Neural cell (in vitro differentiated cells): ENCODE data around the gene SLC44A1. TPM values are rescaled to one million over a fixed set of nuclear protein-coding genes. Genes with fewer than 3 reads are reported as not detected.

ENCODE experiments used
- H2AFZ ChIP-seq: fragments of 200-600, 300-800 bp; sonication (generic), shearing (Covaris generic); 2 replicates; pipeline ENCODE4 v1.6.0; 2014; ENCODE audit warnings: low read depth, mild to moderate bottlenecking, antibody characterized with exemption, low read length, moderate library complexity
- H3F3A ChIP-seq: fragments of 200-600 bp; shearing (Covaris generic); 2 replicates; pipeline ENCODE4 v1.6.1; 2016; ENCODE audit warnings: mild to moderate bottlenecking, moderate library complexity, mixed read lengths, antibody characterized with exemption, low read length; ENCODE audit not compliant: insufficient read depth, poor library complexity, severe bottlenecking
- H3K27ac ChIP-seq: fragments of 200-600, 300-800 bp; sonication (generic), shearing (Covaris generic); 2 replicates; pipeline ENCODE4 v1.5.1; 2014; ENCODE audit warnings: mild to moderate bottlenecking, low read length, moderate library complexity
- H3K27me3 ChIP-seq: fragments of 300-800, 200-600 bp; sonication (generic), shearing (Covaris generic); 2 replicates; pipeline ENCODE4 v1.6.0; 2014; ENCODE audit warnings: mild to moderate bottlenecking, low read depth, low read length, moderate library complexity; ENCODE audit not compliant: insufficient read depth
- H3K36me3 ChIP-seq: fragments of 300-800, 200-600 bp; sonication (generic), shearing (Covaris generic); 2 replicates; pipeline ENCODE4 v1.5.1; 2014; ENCODE audit warnings: mild to moderate bottlenecking, antibody characterized with exemption, low read length, moderate library complexity; ENCODE audit not compliant: insufficient read depth
- H3K4me2 ChIP-seq: fragments of 300-800, 200-600 bp; sonication (generic), shearing (Covaris generic); 2 replicates; pipeline ENCODE4 v1.6.0; 2014; ENCODE audit warnings: mild to moderate bottlenecking, low read length
- H3K4me3 ChIP-seq: fragments of 300-800, 200-600 bp; sonication (generic), shearing (Covaris generic); 2 replicates; pipeline ENCODE4 v1.5.1; 2014; ENCODE audit warnings: mild to moderate bottlenecking, low read length, moderate library complexity
- H3K79me2 ChIP-seq: fragments of 200-600 bp; shearing (Covaris generic); replicated peaks from 2 replicates; pipeline ENCODE4 v1.6.0; 2014; ENCODE audit warnings: mild to moderate bottlenecking, low read length, moderate library complexity; ENCODE audit not compliant: insufficient read depth
- H3K9ac ChIP-seq: fragments of 300-800, 200-600 bp; sonication (generic), shearing (Covaris generic); 2 replicates; pipeline ENCODE4 v1.6.1; 2016; ENCODE audit warnings: mild to moderate bottlenecking, low read length, mixed read lengths
- H3K9me2 ChIP-seq: fragments of 200-600 bp; shearing (Covaris generic); 2 replicates; pipeline ENCODE4 v1.6.1; 2016; ENCODE audit warnings: mild to moderate bottlenecking, low read length, mixed read lengths; ENCODE audit not compliant: insufficient read depth
- H3K9me3 ChIP-seq: fragments of 200-600, 300-800 bp; sonication (generic), shearing (Covaris generic); 2 replicates; pipeline ENCODE4 v1.6.1; 2016; ENCODE audit warnings: mild to moderate bottlenecking, mixed run types, low read length, moderate library complexity, mixed read lengths
- H4K20me1 ChIP-seq: fragments of 200-600 bp; shearing (Covaris generic); 2 replicates; pipeline ENCODE4 v1.6.1; 2016; ENCODE audit warnings: mild to moderate bottlenecking, mixed run types; ENCODE audit not compliant: insufficient read depth
- EP300 ChIP-seq: fragments of 450-650 bp; conservative IDR thresholded peaks from 2 replicates; pipeline ENCODE4 v1.6.1; 2014; ENCODE audit warnings: antibody characterized with exemption, mild to moderate bottlenecking, moderate library complexity; ENCODE audit not compliant: poor library complexity, severe bottlenecking
- EZH2 ChIP-seq: fragments of 200-600, 300-800 bp; shearing (Covaris generic), sonication (generic); IDR thresholded peaks from 2 replicates; pipeline ENCODE4 v1.6.1; 2014; ENCODE audit warnings: antibody characterized with exemption, low read length, borderline replicate concordance, mild to moderate bottlenecking; ENCODE audit not compliant: insufficient read depth, poor library complexity, severe bottlenecking
- MXI1 ChIP-seq: fragments of 450-650 bp; conservative IDR thresholded peaks from 2 replicates; pipeline ENCODE4 v1.6.1; 2014; ENCODE audit warnings: antibody characterized with exemption, mild to moderate bottlenecking; ENCODE audit not compliant: poor library complexity, severe bottlenecking
- POLR2AphosphoS5 ChIP-seq: IDR thresholded peaks from 2 replicates; pipeline ENCODE4 v1.6.1; 2012
- RAD21 ChIP-seq: fragments of 450-650 bp; conservative IDR thresholded peaks from 2 replicates; pipeline ENCODE4 v1.6.1; 2014; ENCODE audit warnings: antibody characterized with exemption, mild to moderate bottlenecking, moderate library complexity
- SMC3 ChIP-seq: fragments of 450-650 bp; conservative IDR thresholded peaks from 2 replicates; pipeline ENCODE4 v1.6.1; 2014; ENCODE audit warnings: antibody characterized with exemption, mild to moderate bottlenecking, moderate library complexity; ENCODE audit not compliant: poor library complexity
- TAF1 ChIP-seq: IDR thresholded peaks from 2 replicates; pipeline ENCODE4 v1.6.1; 2012; ENCODE audit warnings: low read depth
- polyA plus RNA-seq: library from polyadenylated mRNA; depleted of rRNA; stranded (reverse); fragments of >200 nt; gene quantifications from 2 replicates; pipeline ENCODE4 v1.2.3, GENCODE V29; 2014
- TF ChIP-seq, protein P1 (sequence below): IDR thresholded peaks from 2 replicates; pipeline ENCODE4 v1.6.1; 2012; ENCODE audit warnings: borderline replicate concordance
- TF ChIP-seq, protein P2 (sequence below): fragments of 450-650 bp; IDR thresholded peaks from 2 replicates; pipeline ENCODE4 v1.5.1; 2014; ENCODE audit warnings: antibody characterized with exemption, mild to moderate bottlenecking, moderate library complexity; ENCODE audit not compliant: poor library complexity, severe bottlenecking

SLC44A1 gene
- polyA plus RNA-seq, 1 donor from 2014 or later, result 3.9 TPM

DNA sequence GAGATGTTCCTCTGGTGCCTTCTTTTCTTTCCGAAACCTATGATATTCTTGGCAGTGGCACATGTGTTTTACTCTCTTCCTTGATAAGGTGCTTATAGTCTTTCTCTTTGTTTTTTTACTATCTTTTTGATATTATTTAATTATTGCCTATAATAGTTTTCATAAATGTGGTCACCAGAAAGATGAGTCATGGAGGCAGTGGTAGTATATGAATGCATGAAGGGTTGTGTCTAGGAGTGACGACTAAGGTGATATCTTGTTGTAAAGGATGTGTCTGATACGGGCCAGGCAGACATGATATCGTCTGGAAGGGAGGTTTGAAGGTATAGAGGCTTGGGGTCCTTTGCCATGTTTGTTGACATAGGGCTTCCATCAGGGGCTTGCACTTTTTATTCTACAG, 36.8 kb downstream of the SLC44A1 start:
- no peak overlapping the region for H3K27ac ChIP-seq
- H3K27me3 ChIP-seq, result no peaks in the 10 kb centered on the region
- no peaks in the 10 kb centered on the region for H4K20me1 ChIP-seq
- H3K9me2 ChIP-seq, result no peaks in the 10 kb centered on the region
- H3K79me2 ChIP-seq, result no peaks in the 10 kb centered on the region
- TF ChIP-seq, protein P1, sequence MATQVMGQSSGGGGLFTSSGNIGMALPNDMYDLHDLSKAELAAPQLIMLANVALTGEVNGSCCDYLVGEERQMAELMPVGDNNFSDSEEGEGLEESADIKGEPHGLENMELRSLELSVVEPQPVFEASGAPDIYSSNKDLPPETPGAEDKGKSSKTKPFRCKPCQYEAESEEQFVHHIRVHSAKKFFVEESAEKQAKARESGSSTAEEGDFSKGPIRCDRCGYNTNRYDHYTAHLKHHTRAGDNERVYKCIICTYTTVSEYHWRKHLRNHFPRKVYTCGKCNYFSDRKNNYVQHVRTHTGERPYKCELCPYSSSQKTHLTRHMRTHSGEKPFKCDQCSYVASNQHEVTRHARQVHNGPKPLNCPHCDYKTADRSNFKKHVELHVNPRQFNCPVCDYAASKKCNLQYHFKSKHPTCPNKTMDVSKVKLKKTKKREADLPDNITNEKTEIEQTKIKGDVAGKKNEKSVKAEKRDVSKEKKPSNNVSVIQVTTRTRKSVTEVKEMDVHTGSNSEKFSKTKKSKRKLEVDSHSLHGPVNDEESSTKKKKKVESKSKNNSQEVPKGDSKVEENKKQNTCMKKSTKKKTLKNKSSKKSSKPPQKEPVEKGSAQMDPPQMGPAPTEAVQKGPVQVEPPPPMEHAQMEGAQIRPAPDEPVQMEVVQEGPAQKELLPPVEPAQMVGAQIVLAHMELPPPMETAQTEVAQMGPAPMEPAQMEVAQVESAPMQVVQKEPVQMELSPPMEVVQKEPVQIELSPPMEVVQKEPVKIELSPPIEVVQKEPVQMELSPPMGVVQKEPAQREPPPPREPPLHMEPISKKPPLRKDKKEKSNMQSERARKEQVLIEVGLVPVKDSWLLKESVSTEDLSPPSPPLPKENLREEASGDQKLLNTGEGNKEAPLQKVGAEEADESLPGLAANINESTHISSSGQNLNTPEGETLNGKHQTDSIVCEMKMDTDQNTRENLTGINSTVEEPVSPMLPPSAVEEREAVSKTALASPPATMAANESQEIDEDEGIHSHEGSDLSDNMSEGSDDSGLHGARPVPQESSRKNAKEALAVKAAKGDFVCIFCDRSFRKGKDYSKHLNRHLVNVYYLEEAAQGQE, result no peak
- TF ChIP-seq, protein P2, sequence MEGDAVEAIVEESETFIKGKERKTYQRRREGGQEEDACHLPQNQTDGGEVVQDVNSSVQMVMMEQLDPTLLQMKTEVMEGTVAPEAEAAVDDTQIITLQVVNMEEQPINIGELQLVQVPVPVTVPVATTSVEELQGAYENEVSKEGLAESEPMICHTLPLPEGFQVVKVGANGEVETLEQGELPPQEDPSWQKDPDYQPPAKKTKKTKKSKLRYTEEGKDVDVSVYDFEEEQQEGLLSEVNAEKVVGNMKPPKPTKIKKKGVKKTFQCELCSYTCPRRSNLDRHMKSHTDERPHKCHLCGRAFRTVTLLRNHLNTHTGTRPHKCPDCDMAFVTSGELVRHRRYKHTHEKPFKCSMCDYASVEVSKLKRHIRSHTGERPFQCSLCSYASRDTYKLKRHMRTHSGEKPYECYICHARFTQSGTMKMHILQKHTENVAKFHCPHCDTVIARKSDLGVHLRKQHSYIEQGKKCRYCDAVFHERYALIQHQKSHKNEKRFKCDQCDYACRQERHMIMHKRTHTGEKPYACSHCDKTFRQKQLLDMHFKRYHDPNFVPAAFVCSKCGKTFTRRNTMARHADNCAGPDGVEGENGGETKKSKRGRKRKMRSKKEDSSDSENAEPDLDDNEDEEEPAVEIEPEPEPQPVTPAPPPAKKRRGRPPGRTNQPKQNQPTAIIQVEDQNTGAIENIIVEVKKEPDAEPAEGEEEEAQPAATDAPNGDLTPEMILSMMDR, result no peak
- no peak for TF ChIP-seq MXI1
- no peak for TF ChIP-seq RAD21
- TF ChIP-seq EP300, result no peak
- TF ChIP-seq SMC3, result no peak
- TF ChIP-seq TAF1, result no peak
- TF ChIP-seq EZH2, result no peak
- no peak for TF ChIP-seq POLR2AphosphoS5
- no peaks in the 10 kb centered on the region for H3K36me3 ChIP-seq
- H3K9ac ChIP-seq, result no peak overlapping the region
- H3K9me3 ChIP-seq, result no peaks in the 10 kb centered on the region
- no peak overlapping the region for H3K4me3 ChIP-seq
- no peaks in the 10 kb centered on the region for H3F3A ChIP-seq
- H3K4me2 ChIP-seq, result no peak overlapping the region
- H2AFZ ChIP-seq, result no peak overlapping the region

DNA sequence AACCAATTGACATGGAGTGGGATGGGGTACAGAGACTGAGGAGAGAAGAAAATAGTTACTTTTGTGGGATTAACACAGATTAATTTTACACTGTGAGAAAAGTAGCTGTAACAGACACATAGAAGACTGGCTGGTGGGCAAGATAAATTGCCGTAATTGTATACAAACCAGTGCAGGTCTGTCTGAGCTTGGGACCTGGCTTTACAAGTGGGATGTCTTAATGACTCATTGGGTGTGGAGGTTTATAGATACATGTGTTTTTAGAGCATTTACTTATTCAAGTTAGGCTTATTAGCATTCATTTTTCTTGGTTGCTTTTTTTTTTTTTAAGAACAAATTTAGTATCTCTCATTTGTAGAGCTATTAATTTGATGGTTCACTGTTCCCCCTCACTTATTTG, 37.5 kb downstream of the SLC44A1 start:
- H3K9me2 ChIP-seq, result no peaks in the 10 kb centered on the region
- no peaks in the 10 kb centered on the region for H3F3A ChIP-seq
- H3K9ac ChIP-seq, result no peak overlapping the region
- no peaks in the 10 kb centered on the region for H3K79me2 ChIP-seq
- no peaks in the 10 kb centered on the region for H4K20me1 ChIP-seq
- H3K27ac ChIP-seq, result no peak overlapping the region
- no peak overlapping the region for H3K4me2 ChIP-seq
- H2AFZ ChIP-seq, result no peak overlapping the region
- H3K27me3 ChIP-seq, result no peaks in the 10 kb centered on the region
- H3K9me3 ChIP-seq, result no peaks in the 10 kb centered on the region
- no peak for TF ChIP-seq POLR2AphosphoS5
- TF ChIP-seq, protein P2, result no peak
- TF ChIP-seq TAF1, result no peak
- no peak for TF ChIP-seq RAD21
- no peak for TF ChIP-seq EZH2
- TF ChIP-seq, protein P1, result no peak
- no peak for TF ChIP-seq SMC3
- TF ChIP-seq EP300, result no peak
- TF ChIP-seq MXI1, result no peak
- no peak overlapping the region for H3K4me3 ChIP-seq
- H3K36me3 ChIP-seq, result no peaks in the 10 kb centered on the region
